Measurements from ENCODE around the gene EYA2.

DNA sequence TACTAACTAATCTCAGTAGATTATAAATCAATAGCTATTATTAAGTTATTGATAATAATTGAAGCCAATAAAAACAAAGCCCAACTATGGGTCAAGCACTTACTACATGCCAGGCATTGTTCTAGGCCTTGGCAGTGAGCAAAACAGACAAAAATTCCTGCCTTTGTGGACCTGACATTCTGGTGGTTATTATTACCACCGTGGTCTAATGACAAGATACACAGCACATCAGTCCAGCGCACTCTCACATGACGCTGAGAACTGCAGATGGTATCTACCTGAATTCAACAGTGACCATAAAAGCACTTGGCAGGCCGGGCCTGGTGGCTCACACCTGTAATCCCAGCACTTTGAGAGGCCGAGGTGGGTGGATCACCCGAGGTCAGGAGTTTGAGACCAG lies 340.5 kb downstream of the EYA2 start:
- TF ChIP-seq CTCF (conservative IDR thresholded peaks at IDR 0.05; ENCODE audit: low read length) (no peak), EZH2phosphoT487 (IDR thresholded peaks at IDR 0.05; ENCODE audit: borderline replicate concordance) (no peak)

Data from Loucy (cell line).